B cell (primary cell): Measurements from ENCODE around the gene ITGA3.

Experiments used
- CTCF ChIP-seq: fragments of 200-600 bp; IDR thresholded peaks from one replicate; pipeline ENCODE4 v1.8.0; 2022; ENCODE audit warnings: antibody characterized with exemption, mild to moderate bottlenecking
- EZH2 ChIP-seq: IDR thresholded peaks from 2 replicates; pipeline ENCODE4 v1.6.1; 2012; ENCODE audit warnings: borderline replicate concordance, low read depth, mild to moderate bottlenecking, moderate library complexity, low read length; ENCODE audit not compliant: insufficient read depth, poor library complexity, severe bottlenecking

GRCh38 chr17:50043290-50044148 lies 12.4 kb upstream of the ITGA3 start:
- TF ChIP-seq CTCF (no peak), EZH2 (no peak)
